Stimulated activated CD8-positive, alpha-beta memory T cell treated with anti-CD3 and anti-CD28 coated beads, Interleukin-15, amount 100 ng/mL, for 48 hours (primary cell): ENCODE measurements around the gene ABCG2.
"Not testable (repeated sequence)": the region's sequence is repeated elsewhere in the genome, so short reads cannot be mapped to it uniquely, and the experiment has no call there.

ENCODE experiments used
- DNase-seq, 2 donors: peaks; one replicate each; pipeline ENCODE4 v3.0.0-alpha.2; 2020; ENCODE audit warnings: low read depth in 2 of 2

The ABCG2 gene

GRCh38 chr4:88166608-88167007 lies 8.2 kb upstream of the ABCG2 start:
- DNase-seq, result no peak

DNA sequence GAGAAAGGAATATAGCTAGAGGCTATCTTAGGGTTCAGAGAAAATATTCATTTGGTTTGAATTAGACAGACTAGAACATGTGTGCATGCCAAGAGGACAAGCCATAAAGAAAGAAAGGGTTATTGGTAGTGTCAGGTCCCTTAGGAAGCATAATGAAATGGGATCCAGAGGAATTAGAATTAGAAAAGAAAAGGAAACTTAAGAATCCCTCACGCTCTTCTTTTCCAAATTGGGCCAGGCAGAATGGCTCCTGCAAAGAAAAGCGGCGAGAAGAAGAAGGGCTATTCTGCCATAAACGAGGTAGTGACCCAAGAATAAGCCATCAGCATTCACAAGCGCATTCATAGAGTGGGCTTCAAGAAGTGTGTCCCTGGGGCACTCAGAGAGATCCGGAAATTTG lies 4.9 kb upstream of the ABCG2 start:
- DNase-seq, result no peak

GRCh38 chr4:88162626-88163025 lies 4.2 kb upstream of the ABCG2 start:
- no peak for DNase-seq

GRCh38 chr4:88159229-88159725 lies 838 bp upstream of the ABCG2 start:
- peak in 1 of 2 donors; percentile 1 for DNase-seq

DNA sequence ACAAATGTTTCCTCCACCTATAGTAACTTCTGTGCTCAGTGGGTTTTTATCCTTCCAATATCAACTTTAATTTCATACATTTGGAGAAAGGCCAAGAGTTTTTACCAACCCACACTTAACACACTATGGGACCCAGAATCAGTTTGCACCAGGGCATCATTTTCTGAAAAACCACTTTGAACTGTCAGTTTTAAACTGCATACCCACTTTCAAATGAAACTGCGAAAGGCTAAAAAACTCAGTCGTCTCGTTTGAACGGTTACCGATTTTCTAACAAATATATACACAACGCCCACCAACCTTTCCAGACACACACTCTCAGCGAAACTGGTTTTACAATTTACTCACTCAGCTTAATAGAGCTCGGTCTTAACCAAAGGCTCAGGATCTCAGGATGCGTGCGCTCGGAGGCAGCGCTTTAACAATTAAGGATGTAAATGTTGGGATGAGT lies 376 bp downstream of the ABCG2 start:
- DNase-seq, result peak in 1 of 2 donors; percentile 20

DNA sequence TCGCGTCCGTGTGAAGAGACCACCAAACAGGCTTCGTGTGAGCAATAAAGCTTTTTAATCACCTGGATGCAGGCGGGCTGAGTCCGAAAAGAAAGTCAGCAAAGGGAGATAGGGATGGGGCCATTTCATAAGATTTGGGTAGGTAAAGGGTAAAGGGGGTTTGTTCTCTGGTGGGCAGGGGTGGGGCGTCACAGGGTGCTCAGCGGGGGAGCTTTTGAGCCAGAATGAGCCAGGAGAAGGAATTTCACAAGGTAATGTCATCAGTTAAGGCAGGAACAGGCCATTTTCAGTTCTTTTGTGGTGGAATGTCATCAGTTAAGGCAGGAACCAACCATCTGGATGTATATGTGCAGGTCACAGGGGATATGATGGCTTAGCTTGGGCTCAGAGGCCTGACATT lies 6.1 kb downstream of the ABCG2 start:
- not testable (repeated sequence) for DNase-seq

- DNase-seq, result no peak
Measured at GRCh38 chr4:88148560-88148959, 9.9 kb downstream of the ABCG2 start.

GRCh38 chr4:88147799-88148217 lies 10.6 kb downstream of the ABCG2 start:
- DNase-seq, result no peak

GRCh38 chr4:88146891-88147290 lies 11.5 kb downstream of the ABCG2 start:
- DNase-seq, result no peak

DNA sequence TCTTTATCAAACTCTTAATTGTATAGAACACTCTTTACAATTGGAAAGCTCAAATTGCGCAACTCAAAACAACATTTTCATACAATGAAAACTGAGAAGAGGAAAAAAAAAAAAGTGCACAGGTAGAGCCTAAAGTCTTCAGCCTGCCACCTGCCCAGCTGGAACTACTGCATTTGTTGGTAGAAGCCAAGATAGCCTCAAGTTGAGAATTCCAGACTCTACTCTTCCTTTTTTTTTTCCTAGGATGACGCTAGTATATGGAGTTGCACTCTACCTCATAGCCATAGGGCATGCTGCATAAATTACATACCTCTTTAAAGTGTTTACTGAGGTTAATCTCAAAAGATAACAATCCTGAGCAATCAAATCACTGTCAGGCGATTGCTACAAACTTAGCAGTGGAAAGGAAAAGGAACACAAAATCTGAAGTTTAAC lies 13.6 kb downstream of the ABCG2 start:
- DNase-seq, result no peak

DNA sequence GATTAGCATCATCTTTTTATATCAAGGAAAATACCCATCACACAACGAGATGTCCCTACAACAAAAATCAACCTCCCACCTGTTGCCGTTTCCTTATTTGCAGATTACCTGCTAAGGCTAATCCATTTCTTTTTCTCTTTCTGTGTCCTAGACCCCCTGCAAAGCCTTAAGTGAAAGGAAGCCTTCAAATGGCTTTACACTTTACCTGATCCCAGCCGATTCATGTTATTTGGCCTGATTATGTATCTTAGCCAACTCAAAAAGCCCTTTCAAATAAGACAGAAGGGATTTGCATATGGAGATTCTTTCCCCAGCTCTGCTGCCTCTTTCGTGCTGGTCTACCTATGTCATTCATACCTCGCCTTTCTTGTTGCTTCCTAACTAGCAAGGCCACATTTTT lies 14.4 kb downstream of the ABCG2 start:
- DNase-seq, result no peak

- DNase-seq, result no peak
Measured at GRCh38 chr4:88143504-88143903, 14.9 kb downstream of the ABCG2 start.

GRCh38 chr4:88138561-88138960 lies 19.9 kb downstream of the ABCG2 start:
- DNase-seq, result no peak

DNA sequence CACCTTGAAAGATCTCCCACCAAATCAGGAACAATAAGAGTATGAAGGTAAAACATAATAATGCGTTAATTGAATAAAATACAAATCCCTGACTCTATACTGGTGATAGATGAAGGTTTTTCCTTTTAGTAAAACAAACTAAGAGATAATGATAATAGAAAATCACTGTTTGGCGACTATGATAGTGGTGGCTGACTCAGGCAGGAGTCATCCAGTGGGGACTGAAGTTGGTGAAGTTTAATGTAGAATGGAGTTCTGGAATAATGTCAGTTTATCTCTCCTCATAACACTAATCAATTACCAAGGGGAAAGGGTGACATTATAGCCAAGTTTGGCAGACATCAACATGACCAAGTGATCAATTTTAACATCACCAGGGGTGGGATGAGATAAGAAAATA lies 21.3 kb downstream of the ABCG2 start:
- DNase-seq, result no peak

DNA sequence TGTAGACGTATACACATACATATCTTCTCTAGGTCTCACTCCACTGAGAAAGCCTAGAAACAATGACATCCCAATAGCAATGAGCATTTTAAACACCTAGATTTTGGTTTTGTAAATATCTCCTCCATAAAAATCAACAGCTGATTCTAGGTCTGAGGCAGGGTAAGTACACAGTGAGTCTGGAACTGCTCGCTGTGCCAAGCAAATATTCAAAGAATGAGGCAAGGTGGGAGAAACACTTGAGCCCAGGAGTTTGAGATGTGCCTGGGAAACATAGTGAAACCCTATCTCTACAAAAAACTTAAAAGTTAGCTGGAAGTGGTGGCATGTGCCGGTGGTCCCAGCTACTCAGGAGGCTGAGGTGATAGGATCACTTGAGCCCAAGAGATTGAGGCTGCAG lies 22.2 kb downstream of the ABCG2 start:
- no peak for DNase-seq

DNA sequence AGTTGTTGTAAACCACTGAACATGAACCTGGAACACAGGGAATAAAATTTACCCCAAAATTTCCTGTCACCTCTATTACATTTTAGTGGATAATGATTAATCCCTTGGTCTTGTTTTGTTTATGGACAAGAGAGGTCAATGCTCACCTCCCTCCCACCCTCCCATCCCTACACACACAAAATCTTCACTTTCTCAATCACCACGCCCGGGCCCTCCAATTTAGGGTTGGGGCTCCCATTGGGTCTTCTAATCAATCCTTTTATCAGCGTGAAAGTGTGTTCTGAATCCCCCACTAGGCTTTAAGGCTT lies 23.1 kb downstream of the ABCG2 start:
- DNase-seq, result no peak

DNA sequence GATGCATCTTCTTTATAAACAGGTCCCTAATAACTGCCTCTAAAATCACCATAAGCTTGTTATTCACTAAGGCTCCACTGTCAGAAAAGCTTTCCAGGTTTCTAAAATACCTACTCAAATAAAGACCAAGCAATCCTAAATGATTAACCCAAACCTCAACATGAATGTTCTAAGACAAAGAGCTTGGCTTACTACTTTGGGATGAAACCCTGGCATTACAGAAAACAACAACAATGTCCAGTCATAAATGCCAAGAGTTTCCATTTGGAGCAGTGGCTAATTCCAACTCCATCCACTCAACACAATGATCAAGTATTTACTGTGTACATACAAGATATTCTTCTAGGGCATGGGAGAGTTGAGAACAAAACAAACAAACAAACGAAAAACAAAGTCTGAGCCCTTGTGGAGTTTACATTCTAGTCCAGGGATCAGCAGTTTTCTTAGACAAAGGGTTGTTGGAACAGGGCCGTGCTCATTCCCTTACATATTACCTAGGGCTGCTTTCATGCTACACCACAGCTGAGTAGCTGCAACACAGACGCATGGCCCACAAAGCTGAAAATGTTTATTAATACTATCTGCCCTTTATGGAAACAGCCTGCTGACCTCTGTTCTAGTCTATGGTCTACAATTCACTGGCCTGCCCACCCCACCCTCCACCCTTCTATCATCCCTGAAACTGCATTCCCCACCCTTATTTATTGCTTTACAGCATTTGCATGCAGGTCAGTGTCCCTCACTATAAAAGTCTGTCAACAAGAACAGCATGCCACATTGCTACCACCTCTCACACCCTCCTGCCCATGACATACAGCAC lies 23.7 kb downstream of the ABCG2 start:
- no peak for DNase-seq

DNA sequence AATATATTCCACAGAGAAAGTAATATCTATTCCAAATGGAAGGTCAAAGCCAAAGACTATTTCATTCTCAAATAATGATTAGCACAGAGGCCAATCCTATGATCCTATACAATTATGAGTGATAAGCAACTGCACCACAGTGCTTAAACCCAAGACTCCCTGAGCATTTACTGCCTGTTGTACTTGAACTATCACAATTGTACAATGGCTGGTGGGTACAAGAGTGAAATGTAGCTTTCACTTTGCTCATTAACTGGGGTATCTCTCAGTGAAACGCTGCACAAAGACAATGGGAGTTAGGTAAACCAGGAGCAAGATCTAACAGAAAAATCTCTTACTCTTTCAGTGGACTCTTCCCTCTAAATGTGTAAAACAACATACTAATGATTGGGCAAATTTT lies 24.3 kb downstream of the ABCG2 start:
- no peak for DNase-seq

GRCh38 chr4:88130544-88131305 lies 27.7 kb downstream of the ABCG2 start:
- no peak for DNase-seq

DNA sequence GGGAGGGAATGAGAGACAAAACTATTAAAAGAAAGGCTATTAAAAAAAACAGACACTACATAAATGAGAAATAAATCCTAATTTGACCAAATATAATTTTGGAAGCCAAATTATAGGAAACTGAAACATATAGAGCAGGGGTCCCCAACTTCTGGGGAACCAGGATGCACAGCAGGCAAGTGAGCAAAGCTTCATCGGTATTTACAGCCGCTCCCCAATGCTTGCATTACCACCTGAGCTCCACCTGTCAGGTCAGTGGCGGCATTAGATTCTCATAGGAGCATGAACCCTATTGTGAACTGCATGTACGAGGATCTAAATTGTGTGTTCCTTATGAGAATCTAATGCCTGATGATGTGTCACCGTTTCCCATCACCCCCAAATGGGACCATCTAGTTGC lies 28.4 kb downstream of the ABCG2 start:
- DNase-seq, result no peak

GRCh38 chr4:88122260-88122659 lies 36.2 kb downstream of the ABCG2 start:
- DNase-seq, result not testable (repeated sequence)

GRCh38 chr4:88119943-88120342 lies 38.5 kb downstream of the ABCG2 start:
- no peak for DNase-seq

- DNase-seq, result no peak
Measured at GRCh38 chr4:88115587-88115986, 42.9 kb downstream of the ABCG2 start.
